ENCODE data around the gene KCNN3. TPM values are rescaled to one million over a fixed set of nuclear protein-coding genes. Genes with fewer than 3 reads are reported as not detected.

KCNN3 gene
- total RNA-seq, 4 donors from 2014 or later: 5.0 to 30.0 (median 20.8) TPM

DNA sequence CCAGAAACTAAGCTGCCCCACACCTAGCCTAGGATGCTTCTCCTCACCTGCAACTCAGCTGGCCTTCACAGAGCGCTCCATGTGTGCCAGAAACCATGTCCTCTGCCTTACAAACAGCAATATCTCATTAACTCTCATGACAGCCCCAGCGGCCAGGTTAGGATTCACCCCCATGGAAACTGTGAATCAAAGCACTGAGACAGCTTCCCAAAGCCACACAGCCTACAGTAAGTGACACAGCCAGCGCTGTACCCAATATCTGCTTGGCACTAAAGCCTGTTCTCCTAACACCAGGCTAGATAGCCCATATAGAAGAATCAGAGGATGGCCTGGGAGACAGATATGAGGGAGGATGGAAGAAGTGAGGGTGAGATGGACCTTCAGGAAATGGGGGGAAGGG lies 13.5 kb downstream of the KCNN3 start:
- peak overlapping the region; percentile 91 to 99 (median 96) for H3K27ac ChIP-seq
- TF ChIP-seq, protein P1, sequence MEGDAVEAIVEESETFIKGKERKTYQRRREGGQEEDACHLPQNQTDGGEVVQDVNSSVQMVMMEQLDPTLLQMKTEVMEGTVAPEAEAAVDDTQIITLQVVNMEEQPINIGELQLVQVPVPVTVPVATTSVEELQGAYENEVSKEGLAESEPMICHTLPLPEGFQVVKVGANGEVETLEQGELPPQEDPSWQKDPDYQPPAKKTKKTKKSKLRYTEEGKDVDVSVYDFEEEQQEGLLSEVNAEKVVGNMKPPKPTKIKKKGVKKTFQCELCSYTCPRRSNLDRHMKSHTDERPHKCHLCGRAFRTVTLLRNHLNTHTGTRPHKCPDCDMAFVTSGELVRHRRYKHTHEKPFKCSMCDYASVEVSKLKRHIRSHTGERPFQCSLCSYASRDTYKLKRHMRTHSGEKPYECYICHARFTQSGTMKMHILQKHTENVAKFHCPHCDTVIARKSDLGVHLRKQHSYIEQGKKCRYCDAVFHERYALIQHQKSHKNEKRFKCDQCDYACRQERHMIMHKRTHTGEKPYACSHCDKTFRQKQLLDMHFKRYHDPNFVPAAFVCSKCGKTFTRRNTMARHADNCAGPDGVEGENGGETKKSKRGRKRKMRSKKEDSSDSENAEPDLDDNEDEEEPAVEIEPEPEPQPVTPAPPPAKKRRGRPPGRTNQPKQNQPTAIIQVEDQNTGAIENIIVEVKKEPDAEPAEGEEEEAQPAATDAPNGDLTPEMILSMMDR (IDR thresholded peaks at IDR 0.05 in 4 of 5, conservative IDR thresholded peaks at IDR 0.05 in 1 of 5): no peak
- no peak for TF ChIP-seq POLR2A (IDR thresholded peaks at IDR 0.05)
- H3K4me1 ChIP-seq: peaks cover 77 to 82% of the 10 kb centered on the region in 2 donors
- ATAC-seq (no peak), DNase-seq (no peak)
- H3K9me3 ChIP-seq: no peaks in the 10 kb centered on the region
- H3K36me3 ChIP-seq: no peaks in the 10 kb centered on the region
- intact Hi-C loops (cut with DNase I; ENCODE audit: low total_unique reads): loop anchor here (5.0 kb wide), 1 partner anchor 1369 kb away; no protein-coding TSS in a partner anchor
- H3K27me3 ChIP-seq: no peaks in the 10 kb centered on the region
- H3K4me3 ChIP-seq: no peak overlapping the region
- in situ Hi-C loops (cut with MboI; ENCODE audit: low sequenced_read_pairs in 4 of 4): no loop called here

DNA sequence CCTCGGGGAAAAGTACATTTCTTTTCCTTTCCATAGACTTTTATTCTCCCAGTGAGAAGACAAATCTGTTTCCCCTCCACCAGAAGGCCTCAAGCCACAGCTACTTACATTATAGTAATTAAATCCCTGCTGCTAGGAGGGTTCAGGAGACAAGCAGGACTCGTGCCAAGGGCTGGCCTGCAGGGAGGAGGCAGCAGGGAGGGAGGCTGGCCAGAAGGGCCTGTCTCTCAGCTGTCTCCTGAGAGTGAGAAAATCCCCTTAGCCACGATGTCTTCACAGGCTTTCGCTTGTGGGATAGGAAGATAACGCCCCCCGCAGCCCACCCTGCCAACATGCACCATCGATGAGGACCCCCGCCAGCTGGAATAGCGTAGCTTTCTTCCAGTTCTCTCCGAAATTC lies 14.0 kb downstream of the KCNN3 start:
- H3K9me3 ChIP-seq: no peaks in the 10 kb centered on the region
- in situ Hi-C loops (cut with MboI; ENCODE audit: low sequenced_read_pairs in 4 of 4): no loop called here
- H3K36me3 ChIP-seq: no peaks in the 10 kb centered on the region
- no peak overlapping the region for H3K4me3 ChIP-seq
- intact Hi-C loops (cut with DNase I; ENCODE audit: low total_unique reads): loop anchor here (5.0 kb wide), 1 partner anchor 1369 kb away; no protein-coding TSS in a partner anchor
- no peak for TF ChIP-seq POLR2A (IDR thresholded peaks at IDR 0.05)
- TF ChIP-seq, protein P1 (IDR thresholded peaks at IDR 0.05 in 4 of 5, conservative IDR thresholded peaks at IDR 0.05 in 1 of 5): no peak
- peaks cover 72 to 80% of the 10 kb centered on the region in 2 donors for H3K4me1 ChIP-seq
- ATAC-seq: no peak
- DNase-seq: peak in 1 of 2 donors; percentile 65
- H3K27ac ChIP-seq: peak overlapping the region; percentile 91 to 99 (median 96)
- no peaks in the 10 kb centered on the region for H3K27me3 ChIP-seq

DNA sequence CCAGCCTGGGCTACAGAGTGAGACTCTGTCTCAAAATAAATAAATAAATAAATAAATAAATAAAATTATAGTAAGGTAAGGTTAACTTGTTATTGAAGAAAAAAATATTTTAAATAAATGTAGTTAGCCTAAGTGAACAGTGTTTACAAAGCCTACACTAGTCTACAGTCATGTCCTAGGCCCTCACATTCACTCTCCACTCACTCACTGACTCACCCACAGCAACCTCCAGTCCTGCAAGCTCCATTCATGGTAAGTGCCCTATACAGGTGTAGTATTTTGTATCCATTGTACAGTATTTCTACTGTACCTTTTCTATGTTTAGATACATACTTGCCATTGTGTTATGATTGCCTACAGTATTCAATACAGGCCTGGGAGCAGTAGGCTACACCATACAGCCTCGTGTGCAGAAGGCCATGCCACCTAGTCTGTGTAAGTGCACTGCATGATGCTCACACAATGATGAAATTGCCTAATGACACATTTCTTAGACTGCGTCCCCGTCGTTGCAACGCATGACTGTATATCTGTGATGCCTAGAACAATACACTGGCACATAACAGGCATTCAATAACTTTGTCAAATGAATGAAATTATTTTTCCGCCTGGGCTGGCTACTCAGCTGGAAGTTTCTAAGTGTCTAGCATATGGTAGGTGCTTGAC lies 14.8 kb downstream of the KCNN3 start:
- H3K9me3 ChIP-seq: no peaks in the 10 kb centered on the region
- ATAC-seq (no peak), DNase-seq (no peak)
- no peaks in the 10 kb centered on the region for H3K27me3 ChIP-seq
- H3K36me3 ChIP-seq: no peaks in the 10 kb centered on the region
- no peak overlapping the region for H3K4me3 ChIP-seq
- H3K4me1 ChIP-seq: peaks cover 65 to 72% of the 10 kb centered on the region in 2 donors
- in situ Hi-C loops (cut with MboI; ENCODE audit: low sequenced_read_pairs in 4 of 4) (no loop called here), intact Hi-C loops (cut with DNase I; ENCODE audit: low total_unique reads) (loop anchor here (5.0 kb wide), 1 partner anchor 1368 kb away; no protein-coding TSS in a partner anchor)
- H3K27ac ChIP-seq: peak overlapping the region; percentile 91 to 99 (median 96)
- TF ChIP-seq POLR2A (IDR thresholded peaks at IDR 0.05): no peak
- TF ChIP-seq, protein P1 (IDR thresholded peaks at IDR 0.05 in 4 of 5, conservative IDR thresholded peaks at IDR 0.05 in 1 of 5): no peak

GRCh38 chr1:154852845-154853244 lies 17.2 kb downstream of the KCNN3 start:
- Histone ChIP-seq H3K9me3 (no peaks in the 10 kb centered on the region), H3K27ac (peak overlapping the region; percentile 75 to 99 (median 90)), H3K4me1 (peaks cover 45 to 52% of the 10 kb centered on the region in 2 donors), H3K4me3 (no peak overlapping the region), H3K36me3 (no peaks in the 10 kb centered on the region), H3K27me3 (no peaks in the 10 kb centered on the region)
- TF ChIP-seq, protein P1 (IDR thresholded peaks at IDR 0.05 in 4 of 5, conservative IDR thresholded peaks at IDR 0.05 in 1 of 5): no peak
- no peak for TF ChIP-seq POLR2A (IDR thresholded peaks at IDR 0.05)
- in situ Hi-C loops (cut with MboI; ENCODE audit: low sequenced_read_pairs in 4 of 4) (no loop called here), intact Hi-C loops (cut with DNase I; ENCODE audit: low total_unique reads) (no loop called here)
- DNase-seq (peak; percentile 57 to 81), ATAC-seq (peak; percentile 82 to 85)
